ENCODE data around the gene CEP192. TPM values are rescaled to one million over a fixed set of nuclear protein-coding genes. Genes with fewer than 3 reads are reported as not detected.

Gene CEP192
- total and polyA plus RNA-seq, 2 donors (not counting 1 experiment from before 2014, with no cell fraction given), result 39.3 to 47.3 TPM

DNA sequence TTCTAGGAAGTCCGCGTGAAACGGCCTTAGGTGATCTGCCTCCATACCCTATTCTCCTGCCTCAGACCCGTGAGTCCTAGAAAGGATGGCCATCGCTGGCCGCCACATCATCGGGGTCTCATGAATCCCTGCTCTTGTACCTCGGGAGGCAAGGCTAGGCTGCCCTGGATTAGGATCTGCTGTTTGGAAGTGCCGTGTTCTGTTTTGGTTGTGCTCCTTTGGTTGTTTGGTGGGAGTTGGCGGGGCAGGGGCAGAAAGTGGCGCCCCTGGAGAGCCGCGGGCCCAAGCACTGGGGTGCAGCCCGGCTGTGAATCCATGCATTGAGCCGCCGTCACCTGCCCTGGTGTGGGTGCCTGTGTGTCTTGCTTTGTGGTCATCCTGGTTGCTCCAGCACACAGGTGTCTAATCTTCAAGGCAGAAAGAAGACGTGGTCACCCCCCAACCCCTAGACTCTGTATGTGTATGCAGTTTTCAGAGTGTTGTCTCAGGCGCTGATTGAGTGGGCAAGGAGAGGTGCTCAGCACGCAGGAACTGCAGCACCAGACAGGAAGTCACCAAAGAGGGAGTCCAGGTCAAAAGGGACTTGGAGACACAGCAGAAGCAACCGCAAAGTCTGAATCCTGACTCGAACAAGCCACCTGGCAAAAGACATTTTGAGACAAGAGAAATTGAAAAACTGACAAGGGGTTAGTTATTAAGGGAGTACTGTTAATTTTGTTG lies 147.4 kb downstream of the CEP192 start:
- Histone ChIP-seq H3K27ac (ENCODE audit: low read length in 2 of 2) (peak overlapping the region; percentile 65 to 86), H3K27me3 (replicated peaks in 1 of 4; ENCODE audit: control extremely low read depth in 1 of 4, control insufficient read depth in 3 of 4, insufficient read depth in 4 of 4, low read length in 3 of 4) (no peaks in the 10 kb centered on the region), H3K4me3 (ENCODE audit: control extremely low read depth in 1 of 5, extremely low read depth in 1 of 5, insufficient read depth in 1 of 5, low read depth in 2 of 5, low read length in 4 of 5) (peak overlapping the region in 4 of 5 experiments; percentile 58 to 98 (median 75)), H4K20me1 (ENCODE audit: control insufficient read depth, insufficient read depth, low read length, poor library complexity, severe bottlenecking) (no peaks in the 10 kb centered on the region), H3K36me3 (replicated peaks in 1 of 2; ENCODE audit: control extremely low read depth in 1 of 2, control insufficient read depth in 1 of 2, extremely low read depth in 1 of 2, insufficient read depth in 2 of 2, low read length in 1 of 2) (no peaks in the 10 kb centered on the region), H2AFZ (ENCODE audit: insufficient read depth, low read depth, low read length, poor library complexity, severe bottlenecking) (peak overlapping the region; percentile 96), H3K9ac (ENCODE audit: low read length) (peak overlapping the region; percentile 96), H3K4me2 (replicated peaks; ENCODE audit: low read depth, low read length, poor library complexity, severe bottlenecking) (peak overlapping the region; percentile 99), H3K79me2 (ENCODE audit: control insufficient read depth, insufficient read depth, low read length) (no peaks in the 10 kb centered on the region), H3K4me1 (ENCODE audit: control insufficient read depth in 2 of 2, insufficient read depth in 2 of 2, low read length in 2 of 2) (peaks cover 6 to 11% of the 10 kb centered on the region in 2 donors), H3K9me3 (ENCODE audit: control extremely low read depth in 1 of 3, control insufficient read depth in 2 of 3, insufficient read depth in 1 of 3, low read length in 2 of 3) (peaks cover 0 to 42% (median 8%) of the 10 kb centered on the region in 3 donors)
- ChIA-PET CTCF (interaction anchor here (1.1 kb wide), 1 partner anchor 420 kb away, joined by 3 read pairs; no protein-coding TSS in a partner anchor), POLR2A (interaction anchor here (1.0 kb wide), 1 partner anchor 26 kb away, joined by 3 read pairs; no protein-coding TSS in a partner anchor)
- peak overlapping the region; percentile 100 for H3K4me3 Mint-ChIP-seq
- DNase-seq (no peak), ATAC-seq (ENCODE audit: low read depth) (no peak)
- WGBS (ENCODE audit: insufficient coverage), result 90% methylated on average over 16 of the region's 21 CpGs
- intact Hi-C loops (cut with micrococcal nuclease), result loop anchor here (1.0 to 10.0 kb wide), 6 partner anchors 20 to 588 kb away; partner anchors contain the start of genes CEP192, FAM210A and RNMT
- TF ChIP-seq EZH2 (IDR thresholded peaks at IDR 0.05; ENCODE audit: borderline replicate concordance, insufficient read depth, low read depth, low read length, poor library complexity, severe bottlenecking), result no peak
- TF ChIP-seq, protein P1, sequence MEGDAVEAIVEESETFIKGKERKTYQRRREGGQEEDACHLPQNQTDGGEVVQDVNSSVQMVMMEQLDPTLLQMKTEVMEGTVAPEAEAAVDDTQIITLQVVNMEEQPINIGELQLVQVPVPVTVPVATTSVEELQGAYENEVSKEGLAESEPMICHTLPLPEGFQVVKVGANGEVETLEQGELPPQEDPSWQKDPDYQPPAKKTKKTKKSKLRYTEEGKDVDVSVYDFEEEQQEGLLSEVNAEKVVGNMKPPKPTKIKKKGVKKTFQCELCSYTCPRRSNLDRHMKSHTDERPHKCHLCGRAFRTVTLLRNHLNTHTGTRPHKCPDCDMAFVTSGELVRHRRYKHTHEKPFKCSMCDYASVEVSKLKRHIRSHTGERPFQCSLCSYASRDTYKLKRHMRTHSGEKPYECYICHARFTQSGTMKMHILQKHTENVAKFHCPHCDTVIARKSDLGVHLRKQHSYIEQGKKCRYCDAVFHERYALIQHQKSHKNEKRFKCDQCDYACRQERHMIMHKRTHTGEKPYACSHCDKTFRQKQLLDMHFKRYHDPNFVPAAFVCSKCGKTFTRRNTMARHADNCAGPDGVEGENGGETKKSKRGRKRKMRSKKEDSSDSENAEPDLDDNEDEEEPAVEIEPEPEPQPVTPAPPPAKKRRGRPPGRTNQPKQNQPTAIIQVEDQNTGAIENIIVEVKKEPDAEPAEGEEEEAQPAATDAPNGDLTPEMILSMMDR (IDR thresholded peaks at IDR 0.05), result no peak
- H3K4me1 Mint-ChIP-seq, result peaks cover 24% of the 10 kb centered on the region
- H3K27me3 Mint-ChIP-seq, result no peaks in the 10 kb centered on the region
- H3K9me3 Mint-ChIP-seq (ENCODE audit: insufficient read depth), result peaks cover 4% of the 10 kb centered on the region
- H3K27ac Mint-ChIP-seq, result peak overlapping the region; percentile 99
